GM23338 (cell line): ENCODE data around the gene ZNF519.
"Not testable (repeated sequence)": the region's sequence is repeated elsewhere in the genome, so short reads cannot be mapped to it uniquely, and the experiment has no call there.

ENCODE experiments used
- CTCF ChIP-seq, 2 experiments: fragments of 200-600 bp in 1 of 2; sonication (generic) in 1 of 2; conservative IDR thresholded peaks; 2 replicates each; pipeline versions ENCODE4 v1.5.1 to v1.6.1; 2016 to 2017; ENCODE audit warnings: antibody characterized with exemption in 2 of 2, low read depth in 2 of 2, mild to moderate bottlenecking in 2 of 2, moderate library complexity in 1 of 2
- REST ChIP-seq: IDR thresholded peaks from one replicate; pipeline ENCODE4 v1.6.1; 2018; ENCODE audit warnings: antibody characterized with exemption; ENCODE audit not compliant: unreplicated experiment

GRCh38 chr18:14131696-14132270 lies 452 bp downstream of the ZNF519 start:
- TF ChIP-seq CTCF (conservative IDR thresholded peaks at IDR 0.05; ENCODE audit: low read depth in 2 of 2); REST: not testable (repeated sequence)
